Hematopoietic multipotent progenitor cell treated with erythropoietin and hydrocortisone succinate and interleukin-3 and kit ligand, for 15 days (in vitro differentiated cells): ENCODE measurements around the gene TMEM235.
"Not testable (repeated sequence)": the region's sequence is repeated elsewhere in the genome, so short reads cannot be mapped to it uniquely, and the experiment has no call there.

Experiments used
- DNase-seq: peaks from one replicate; pipeline ENCODE4 v3.0.0-alpha.2; 2015; ENCODE audit warnings: low spot score

The TMEM235 gene

DNA sequence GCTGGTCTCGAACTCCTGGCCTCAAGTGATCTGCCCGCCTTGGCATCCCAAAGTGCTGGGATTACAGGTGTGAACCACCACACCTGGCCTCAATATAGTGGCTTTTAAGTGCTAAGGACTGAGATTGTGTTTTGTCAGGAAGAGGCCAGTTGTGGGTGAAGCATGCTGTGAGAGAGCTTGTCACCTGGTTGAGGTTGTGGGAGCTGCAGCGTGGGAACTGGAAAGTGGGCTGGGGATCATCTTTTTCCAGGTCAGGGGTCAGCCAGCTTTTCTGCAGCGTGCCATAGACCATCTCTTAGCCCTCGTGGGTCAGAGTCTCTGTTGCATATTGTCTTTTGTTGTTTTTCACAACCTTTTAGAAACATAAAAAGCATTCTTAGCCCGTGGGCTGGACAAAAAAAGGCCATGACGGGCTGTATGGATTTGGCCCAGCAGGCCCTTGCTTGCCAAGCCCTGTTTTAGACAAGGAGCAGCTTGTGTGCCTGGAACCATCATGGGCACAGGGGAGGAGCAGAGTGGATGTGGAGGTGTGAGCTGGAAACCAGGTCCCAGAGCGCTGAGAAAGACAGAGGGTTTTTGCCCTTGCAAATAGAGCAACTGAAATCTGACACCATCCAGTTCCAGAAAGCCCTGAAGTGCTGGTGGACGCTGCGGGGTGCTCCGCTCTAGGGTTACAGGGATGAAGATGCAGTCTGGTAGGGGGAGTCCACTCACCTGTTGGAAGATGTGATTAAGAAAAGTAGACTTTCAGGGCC is 11.9 kb upstream of the TMEM235 start:
- no peak for DNase-seq

DNA sequence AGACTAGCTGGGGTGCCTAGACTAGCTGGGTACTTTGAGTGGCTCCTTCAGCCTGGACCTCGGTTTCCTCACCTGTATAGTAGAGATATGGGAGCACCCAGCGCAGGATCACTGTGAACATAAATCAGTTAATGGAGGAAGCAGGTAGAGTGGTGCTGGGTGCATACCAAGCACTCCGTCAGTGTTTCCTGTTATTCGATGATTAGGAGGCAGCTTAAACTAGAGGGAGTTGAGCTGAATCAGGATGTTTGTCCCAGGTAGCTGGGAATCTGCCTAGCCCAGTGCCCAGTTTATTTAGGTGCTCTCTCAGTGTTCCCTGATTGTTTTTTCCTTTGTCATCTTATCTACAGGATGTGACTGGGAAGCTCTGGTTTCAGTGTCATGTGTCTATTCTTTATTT is 8.4 kb upstream of the TMEM235 start:
- DNase-seq, result no peak

DNA sequence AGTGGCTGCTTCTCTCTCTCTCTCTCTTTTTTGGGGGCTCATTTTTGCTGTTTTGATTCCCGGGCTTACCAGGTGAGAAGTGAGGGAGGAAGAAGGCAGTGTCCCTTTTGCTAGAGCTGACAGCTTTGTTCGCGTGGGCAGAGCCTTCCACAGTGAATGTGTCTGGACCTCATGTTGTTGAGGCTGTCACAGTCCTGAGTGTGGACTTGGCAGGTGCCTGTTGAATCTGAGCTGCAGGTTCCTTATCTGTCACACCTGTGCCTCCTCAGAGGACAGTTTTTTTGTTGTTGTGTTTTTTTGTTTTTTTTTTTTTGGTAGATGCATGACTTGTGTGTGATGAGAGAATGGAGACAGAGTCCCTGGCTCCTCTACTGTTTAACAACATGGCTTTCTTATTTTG is 7.7 kb upstream of the TMEM235 start:
- DNase-seq, result no peak

DNA sequence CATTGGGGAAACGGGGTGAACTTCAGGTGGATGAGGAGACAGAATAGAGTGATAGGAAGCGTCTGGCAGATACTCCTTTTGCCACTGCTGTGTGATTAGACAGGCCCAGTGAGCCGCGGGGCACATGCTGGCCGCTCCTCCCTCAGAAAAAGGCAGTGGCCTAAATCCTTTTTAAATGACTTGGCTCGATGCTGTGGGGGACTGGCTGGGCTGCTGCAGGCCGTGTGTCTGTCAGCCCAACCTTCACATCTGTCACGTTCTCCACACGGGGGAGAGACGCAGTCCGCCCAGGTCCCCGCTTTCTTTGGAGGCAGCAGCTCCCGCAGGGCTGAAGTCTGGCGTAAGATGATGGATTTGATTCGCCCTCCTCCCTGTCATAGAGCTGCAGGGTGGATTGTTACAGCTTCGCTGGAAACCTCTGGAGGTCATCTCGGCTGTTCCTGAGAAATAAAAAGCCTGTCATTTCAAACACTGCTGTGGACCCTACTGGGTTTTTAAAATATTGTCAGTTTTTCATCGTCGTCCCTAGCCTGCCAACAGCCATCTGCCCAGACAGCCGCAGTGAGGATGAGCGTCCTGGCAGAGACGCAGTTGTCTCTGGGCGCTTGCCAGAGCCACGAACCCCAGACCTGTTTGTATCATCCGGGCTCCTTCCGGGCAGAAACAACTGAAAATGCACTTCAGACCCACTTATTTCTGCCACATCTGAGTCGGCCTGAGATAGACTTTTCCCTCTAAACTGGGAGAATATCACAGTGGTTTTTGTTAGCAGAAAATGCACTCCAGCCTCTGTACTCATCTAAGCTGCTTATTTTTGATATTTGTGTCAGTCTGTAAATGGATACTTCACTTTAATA is 7.0 kb upstream of the TMEM235 start:
- no peak for DNase-seq

DNA sequence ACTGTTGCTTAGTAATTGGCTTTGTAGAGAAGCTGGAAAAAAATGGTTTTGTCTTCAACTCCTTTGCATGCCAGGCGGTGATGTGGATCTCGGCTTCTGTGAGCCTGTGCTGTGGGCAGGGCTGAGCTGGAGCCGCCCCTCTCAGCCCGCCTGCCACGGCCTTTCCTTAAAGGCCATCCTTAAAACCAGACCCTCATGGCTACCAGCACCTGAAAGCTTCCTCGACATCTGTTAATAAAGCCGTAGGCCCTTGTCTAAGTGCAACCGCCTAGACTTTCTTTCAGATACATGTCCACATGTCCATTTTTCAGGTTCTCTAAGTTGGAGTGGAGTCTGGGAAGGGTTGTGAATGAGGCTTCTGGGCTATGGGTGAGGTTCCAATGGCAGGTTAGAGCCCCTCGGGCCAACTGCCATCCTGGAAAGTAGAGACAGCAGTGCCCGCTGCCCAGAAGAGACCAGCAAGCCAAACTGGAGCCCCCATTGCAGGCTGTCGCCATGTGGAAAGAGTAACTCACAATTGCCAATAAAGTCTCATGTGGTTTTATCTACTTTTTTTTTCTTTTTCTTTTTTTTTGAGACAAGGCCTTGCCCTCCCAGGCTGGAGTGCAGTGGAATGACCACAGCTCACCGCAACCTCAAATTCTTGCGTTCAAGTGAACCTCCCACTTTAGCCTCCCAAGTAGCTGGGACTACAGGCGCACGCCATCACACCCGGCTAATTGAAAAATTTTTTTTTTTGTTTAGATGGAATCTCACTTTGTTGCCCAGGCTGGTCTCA is 6.2 kb upstream of the TMEM235 start:
- no peak for DNase-seq

DNA sequence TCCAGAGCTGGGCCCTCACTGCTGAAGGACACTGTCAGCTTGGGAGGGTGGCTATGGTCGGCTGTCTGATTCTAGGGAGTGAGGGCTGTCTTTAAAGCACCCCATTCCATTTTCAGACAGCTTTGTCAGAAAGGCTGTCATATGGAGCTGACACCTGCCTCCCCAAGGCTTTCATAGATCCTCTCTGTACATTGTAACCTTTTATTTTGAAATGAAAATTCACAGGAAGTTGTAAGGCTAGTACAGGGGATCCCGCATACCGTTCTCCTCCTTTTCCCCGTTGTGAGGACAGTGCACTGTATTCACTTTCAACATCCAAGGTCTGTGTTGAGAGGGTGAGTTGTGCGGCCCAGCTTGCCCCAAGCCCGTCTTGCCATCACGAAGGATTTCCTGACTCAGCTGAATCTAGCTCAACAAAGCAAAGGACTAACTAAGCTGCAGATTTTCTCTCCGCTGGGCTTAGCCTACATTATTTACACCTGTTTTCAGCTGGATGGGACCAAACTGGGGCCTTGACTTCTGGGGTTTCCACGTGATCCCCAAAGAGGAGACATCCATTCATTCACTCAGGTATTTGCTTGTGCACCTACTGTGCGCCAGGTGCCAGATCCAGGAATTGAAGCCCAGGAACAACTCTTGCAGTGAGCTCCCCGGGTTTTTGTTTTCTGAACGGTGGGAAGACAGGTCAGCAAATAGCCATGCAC is 5.2 kb upstream of the TMEM235 start:
- no peak for DNase-seq

DNA sequence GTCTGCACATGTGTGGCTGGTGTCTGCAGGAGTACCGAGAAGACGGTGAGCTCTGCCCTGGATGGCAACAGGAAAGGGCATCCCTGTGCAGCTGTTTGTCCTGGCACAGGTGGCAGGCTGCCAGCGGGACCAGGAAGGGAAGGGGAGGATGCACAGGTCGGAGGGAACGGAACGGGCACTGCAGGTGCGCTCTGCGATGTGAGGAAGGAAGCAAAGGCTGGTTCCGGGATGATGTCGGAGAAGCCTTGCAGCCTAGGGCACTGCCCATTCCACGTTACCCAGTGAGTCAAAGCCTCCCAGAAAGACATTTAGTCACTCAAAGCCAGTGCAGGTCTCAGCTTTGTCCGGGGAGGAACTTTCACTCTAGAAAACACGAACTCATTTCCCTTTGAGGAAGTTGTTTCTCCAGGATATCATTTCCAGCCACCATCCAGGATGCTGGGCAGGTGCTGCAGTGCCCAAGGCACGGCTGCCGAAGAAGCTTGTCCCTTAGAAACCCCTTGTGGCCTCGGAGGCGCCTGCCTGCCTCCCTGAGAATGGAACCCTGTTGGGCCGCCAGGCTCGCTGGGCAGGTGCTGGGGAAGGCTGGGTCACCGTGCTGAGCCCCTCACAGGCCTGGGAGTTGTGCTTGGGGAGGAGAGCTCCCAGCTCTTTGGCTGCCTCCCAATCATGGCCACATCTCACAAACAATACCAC is 4.5 kb upstream of the TMEM235 start:
- no peak for DNase-seq

DNA sequence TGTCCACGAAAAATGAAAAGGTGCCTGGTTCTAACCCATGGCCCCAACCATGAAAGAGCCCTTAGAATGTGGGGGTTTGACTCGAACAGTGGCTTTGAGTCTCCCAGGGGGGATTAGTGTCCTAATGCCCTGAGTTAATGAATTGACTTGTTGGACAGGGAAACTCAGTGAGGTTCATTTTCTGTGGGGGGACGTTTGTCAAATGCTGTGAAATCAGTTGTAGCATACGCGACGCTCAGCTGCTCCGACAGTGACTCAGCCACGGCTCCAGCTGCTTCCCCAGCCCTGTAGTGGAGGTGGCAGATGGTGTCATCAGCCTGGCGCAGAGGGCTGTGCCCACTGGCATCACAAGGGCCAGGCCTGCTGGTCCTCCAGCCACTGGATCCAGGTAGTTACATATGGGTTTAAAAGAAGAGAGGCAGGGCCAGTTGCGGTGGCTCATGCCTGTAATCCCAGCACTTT is 3.9 kb upstream of the TMEM235 start:
- no peak for DNase-seq

DNA sequence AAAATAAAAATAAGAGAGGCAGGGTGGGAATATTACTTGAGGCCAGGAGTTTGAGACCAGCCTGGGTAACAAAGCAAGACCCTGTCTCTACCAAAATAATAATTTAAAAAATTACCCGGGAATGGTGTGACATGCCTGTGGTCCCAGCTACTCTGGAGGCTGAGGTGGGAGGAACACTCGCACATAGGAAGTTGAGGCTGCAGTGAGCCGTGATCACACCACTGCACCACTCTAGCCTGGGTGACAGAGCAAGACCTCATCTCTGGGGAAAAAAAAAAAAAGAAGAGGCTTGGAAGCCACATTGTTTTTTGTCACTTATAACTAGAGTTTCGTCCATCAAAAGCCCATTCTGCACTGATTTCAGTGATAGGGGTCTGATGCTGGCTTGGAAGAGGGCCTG is 3.3 kb upstream of the TMEM235 start:
- no peak for DNase-seq

DNA sequence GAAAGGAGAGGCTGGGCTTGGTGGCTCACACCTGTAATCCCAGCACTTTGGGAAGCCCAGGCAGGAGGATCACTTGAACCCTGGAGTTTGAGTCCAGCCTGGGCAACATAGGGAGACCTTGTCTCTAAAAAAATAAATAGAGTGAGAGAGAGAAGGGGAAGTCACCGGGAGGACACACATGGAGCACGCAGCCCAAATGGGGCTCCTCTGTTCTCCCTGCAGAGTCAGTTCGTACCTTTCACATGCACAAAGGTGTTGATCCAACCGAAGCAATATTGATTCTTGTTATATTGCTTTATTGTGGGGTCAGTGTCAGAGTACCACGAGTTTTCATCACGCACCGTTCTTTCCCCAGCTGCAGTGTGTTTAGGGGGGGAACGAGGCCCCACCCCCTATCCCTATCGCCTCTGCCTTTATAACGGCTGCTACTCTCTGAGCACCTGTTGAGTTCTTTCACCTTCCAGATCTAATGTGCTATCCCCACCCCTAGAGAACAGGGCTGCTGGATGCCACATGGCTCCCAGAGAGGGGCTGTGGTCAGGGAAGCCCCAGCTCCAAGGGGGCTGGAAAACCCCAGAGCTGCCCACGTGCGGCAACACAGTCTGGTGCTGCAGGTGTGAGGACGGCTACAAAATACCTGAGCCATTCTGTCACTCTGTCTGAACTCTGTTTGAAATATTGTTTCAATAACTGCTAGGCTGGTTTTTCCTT is 1.0 kb upstream of the TMEM235 start:
- no peak for DNase-seq

DNA sequence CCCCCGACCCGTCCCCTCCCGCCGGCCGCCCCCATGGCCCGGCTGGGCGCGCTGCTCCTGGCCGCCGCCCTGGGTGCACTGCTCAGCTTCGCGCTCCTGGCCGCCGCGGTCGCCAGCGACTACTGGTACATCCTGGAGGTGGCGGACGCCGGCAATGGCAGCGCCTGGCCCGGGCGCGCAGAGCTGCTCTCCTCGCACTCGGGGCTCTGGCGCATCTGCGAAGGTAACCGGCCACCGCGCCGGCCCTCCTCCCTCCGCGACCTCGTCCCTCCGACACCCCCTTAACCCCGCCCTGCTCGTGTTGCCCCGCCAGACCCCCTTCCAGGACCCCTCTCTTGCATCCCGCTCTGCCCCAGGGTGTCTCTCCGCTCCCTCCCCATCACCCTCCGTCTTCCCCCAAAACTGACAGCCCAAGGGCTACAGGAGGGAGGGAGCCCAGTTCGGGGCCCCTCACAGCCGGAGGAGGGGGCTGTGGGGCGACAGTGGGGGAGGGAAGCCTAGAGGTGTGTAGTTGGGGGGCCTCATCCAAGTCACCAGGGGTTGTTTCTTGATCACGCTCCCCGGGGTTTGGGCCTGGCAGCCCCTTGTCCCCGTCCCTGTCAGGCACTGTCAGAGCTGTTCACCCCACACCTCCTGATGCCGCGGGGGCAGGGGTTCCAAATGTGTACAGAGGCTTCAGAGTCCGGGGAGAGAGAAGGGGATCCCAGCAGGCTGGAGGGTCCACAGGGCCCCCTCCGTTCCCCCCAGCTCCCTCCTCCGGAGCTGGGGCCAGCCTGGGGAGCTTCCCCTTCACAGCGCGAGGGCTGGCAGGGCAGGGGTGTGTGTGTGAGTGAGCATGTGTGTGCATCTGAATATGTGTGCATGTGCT is 794 bp downstream of the TMEM235 start:
- no peak for DNase-seq

DNA sequence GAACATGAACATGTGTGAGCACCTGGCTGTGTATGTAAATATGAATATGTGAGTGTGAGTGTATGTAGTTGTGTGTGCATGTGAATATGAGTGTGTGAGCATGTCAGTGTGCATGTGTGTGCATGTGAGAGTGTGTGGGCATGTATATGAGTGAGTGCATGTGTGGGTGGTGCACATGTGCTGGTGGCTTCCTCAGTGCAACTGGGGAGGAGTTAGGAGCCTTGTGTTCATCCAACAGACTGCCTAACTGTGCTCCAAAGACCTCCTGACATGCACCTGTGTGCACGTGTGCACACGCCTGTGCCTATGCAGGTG is 1.4 kb downstream of the TMEM235 start:
- DNase-seq, result no peak

DNA sequence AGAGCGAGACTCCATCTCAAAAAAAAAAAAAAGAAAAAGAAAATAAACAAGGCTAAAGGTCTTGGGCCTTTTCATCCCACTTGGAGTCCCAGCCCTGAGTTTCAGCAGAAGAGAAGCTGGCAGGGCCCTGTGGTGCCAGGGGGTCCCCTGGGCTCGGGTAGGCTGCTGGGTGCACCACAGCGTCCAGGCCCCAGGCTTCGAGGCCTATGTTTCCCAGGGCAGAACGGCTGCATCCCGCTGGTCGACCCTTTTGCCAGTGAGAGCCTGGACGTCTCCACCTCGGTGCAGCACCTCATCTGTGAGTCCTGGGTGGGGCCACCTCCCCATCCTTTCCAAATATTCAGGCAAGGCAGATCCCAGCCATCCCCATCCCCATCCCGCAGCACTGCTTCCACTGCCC is 2.2 kb downstream of the TMEM235 start:
- no peak for DNase-seq

DNA sequence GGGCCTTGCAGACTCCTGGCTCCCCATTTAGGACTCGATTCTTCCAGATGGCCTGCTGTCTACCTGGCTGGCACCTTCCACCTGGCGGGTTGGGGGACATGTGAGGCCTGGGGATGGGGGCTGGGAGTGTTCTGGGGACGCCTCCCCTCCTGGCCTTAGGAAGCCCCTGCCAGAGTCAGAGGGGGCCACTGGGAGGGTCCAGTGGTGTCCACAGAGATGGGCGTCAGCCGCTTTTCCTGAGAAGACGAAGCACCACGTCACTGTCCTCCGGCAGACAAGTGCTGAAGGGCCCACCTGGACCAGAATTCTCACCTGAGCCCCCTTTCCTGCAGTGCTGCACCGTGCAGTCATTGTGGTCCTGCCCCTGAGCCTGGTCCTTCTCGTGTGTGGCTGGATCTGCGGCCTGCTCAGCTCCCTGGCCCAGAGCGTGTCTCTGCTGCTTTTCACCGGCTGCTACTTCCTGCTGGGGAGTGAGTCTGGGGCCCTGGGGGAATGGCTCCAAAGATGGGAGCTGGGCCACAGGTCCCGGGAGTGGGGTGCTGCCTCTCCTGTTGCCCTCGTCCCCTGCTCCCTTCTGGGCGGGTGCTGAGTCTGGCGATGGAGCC is 2.9 kb downstream of the TMEM235 start:
- no peak for DNase-seq

DNA sequence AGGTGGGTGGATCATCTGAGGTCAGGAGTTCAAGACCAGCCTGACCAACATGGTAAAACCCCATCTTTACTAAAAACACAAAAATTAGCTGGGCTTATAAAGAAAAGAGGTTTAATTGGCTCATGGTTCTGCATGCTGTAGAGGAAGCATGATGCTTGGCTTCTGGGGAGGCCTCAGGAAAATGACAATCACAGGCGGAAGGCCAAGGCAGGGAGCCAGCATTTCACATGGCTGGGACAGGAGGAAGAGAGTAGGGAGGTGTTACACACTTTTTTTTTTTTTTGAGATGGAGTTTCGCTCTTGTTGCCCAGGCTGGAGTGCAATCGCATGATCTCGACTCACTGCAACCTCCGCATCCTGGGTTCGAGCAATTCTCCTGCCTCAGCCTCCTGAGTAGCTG is 3.6 kb downstream of the TMEM235 start:
- not testable (repeated sequence) for DNase-seq

DNA sequence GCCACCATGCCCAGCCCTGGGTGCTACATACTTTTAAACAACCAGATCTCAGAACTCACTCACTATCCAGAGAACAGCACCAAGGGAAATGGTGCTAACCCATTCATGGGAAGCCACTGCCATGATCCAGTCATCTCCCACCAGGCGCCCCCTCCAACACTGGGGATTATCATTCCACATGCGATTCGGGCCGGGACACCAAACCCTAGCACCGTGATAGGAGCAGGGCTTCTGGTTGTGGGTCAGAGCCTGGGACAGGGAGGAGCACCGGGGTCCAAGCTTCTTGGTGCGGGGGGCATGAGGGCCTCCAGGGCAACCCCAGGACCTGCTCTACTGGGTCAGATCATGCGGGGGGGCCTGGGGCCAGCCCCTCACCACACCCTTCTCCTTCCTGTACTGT is 4.5 kb downstream of the TMEM235 start:
- no peak for DNase-seq

DNA sequence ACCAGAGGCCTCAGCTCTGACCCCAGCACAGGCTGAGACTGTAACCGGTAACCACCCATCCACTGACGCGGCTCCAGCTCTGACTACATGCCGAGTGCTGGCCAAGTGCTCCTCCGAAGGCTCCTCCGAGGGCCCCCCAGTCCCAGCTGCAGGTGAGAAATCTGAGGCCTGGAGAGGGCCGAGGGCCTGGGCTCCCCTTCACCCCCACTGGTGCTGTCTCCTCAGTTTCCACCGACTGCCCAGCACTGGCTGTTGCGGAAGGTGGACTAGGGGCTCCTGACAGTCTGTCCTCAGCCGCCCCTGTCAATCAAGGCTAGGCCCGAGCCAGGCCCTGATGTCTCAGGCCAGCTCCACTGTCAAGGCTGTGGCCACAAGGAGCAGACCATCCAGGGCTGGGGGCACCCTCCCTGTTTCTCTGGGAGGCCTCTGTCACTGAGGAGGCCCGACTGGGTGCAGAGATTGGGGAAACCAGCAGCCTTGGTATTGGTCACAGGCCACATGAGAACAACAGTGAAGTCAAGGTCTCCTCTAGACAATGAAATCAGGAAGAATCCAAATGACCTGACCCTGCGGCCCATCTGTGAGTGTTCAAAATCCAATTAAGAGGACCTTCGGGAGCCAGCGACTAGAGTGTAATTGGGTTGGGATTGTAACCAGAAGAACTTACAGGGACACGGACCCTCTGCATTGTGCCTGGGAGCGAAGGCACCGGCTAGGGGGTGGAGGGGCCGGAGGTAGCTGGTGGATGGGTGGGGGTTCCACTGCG is 5.1 kb downstream of the TMEM235 start:
- no peak for DNase-seq

DNA sequence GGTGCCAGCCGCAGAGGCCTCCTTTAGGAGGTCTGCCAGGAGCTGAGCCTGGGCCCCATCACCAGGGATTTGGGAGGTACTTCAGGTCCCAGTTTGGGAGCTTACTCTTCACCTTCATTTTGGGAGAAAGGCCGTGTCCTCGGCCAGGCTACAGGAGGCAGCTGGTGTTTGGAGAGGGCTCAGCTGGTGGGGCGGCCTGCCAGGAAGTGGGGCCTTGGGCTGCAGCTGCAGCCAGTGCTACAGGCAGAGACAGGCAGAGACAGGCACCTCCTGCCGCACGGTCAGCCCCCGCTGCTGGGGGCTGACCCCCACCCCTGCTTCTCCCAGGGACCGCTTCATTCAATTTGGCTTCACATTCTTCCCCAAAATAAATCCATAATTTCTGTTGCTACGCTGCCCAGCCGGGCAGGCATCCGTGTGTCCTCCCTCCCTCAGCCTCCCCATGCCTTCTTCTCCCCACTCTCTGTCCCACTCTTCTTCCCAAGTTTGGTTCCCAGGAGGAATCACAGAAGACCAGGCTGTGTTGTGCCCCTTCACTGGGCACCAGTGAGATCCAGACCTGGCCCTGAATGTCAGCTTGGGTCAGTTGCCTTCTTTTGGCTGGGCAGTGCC is 6.1 kb downstream of the TMEM235 start:
- DNase-seq, result no peak
